Tibial nerve (tissue), 4 donors: ENCODE results near the gene NFAM1. TPM values are rescaled to one million over a fixed set of nuclear protein-coding genes. Genes with fewer than 3 reads are reported as not detected.

Experiments used
- DNase-seq, 2 donors: peaks; one replicate each; pipeline ENCODE4 v3.0.0-alpha.2; 2019; ENCODE audit warnings: low spot score in 2 of 2
- H3K27ac ChIP-seq, 4 donors: fragments of 200-600 bp; sonication (generic) in 3 of 4; one replicate each; pipeline ENCODE4 v1.5.1; 2017 to 2019; ENCODE audit warnings: mild to moderate bottlenecking in 1 of 4
- H3K27me3 ChIP-seq, 2 donors: fragments of 200-600 bp; sonication (generic) in 1 of 2; one replicate each; pipeline versions ENCODE4 v1.5.1 to v1.6.0; 2017 to 2019
- H3K36me3 ChIP-seq, 3 donors: fragments of 200-600 bp; sonication (generic); one replicate each; pipeline ENCODE4 v1.5.1; 2018 to 2019
- H3K4me1 ChIP-seq, 4 donors: fragments of 200-600 bp; sonication (generic) in 3 of 4; one replicate each; pipeline ENCODE4 v1.5.1; 2017 to 2019
- H3K4me3 ChIP-seq, 4 donors: fragments of 200-600 bp; sonication (generic) in 3 of 4; one replicate each; pipeline ENCODE4 v1.5.1; 2017 to 2019; ENCODE audit warnings: mild to moderate bottlenecking in 1 of 4, moderate library complexity in 1 of 4
- H3K9me3 ChIP-seq, 4 donors: fragments of 200-600 bp; sonication (generic) in 3 of 4; one replicate each; pipeline ENCODE4 v1.5.1; 2017 to 2019
- CTCF ChIP-seq, 5 experiments: fragments of 200-600 bp in 3 of 5; fragments of 450-650 bp in 2 of 5; sonication (generic) in 3 of 5; IDR thresholded peaks; one replicate each; pipeline ENCODE4 v1.5.1; 2016 to 2019; ENCODE audit warnings: antibody characterized with exemption in 5 of 5, mild to moderate bottlenecking in 3 of 5, moderate library complexity in 2 of 5
- EP300 ChIP-seq, 2 donors: sonication (generic); formaldehyde crosslinking; IDR thresholded peaks; one replicate each; pipeline ENCODE4 v1.6.1; 2017; ENCODE audit warnings: antibody characterized with exemption in 2 of 2, mild to moderate bottlenecking in 1 of 2
- POLR2A ChIP-seq, 2 donors: fragments of 450-650 bp; IDR thresholded peaks; one replicate each; pipeline ENCODE4 v1.6.1; 2017; ENCODE audit warnings: antibody characterized with exemption in 2 of 2, mild to moderate bottlenecking in 2 of 2, moderate library complexity in 2 of 2
- WGBS, 2 donors: methylation state at CpG; one replicate each; pipeline ENCODE4 v1.1.5; 2018; 5-methylcytosine and 5-hydroxymethylcytosine counted together
- total RNA-seq, 4 donors: library from RNA; depleted of rRNA; stranded (reverse); fragments of >200 nt; gene quantifications; one replicate each; pipeline ENCODE4 v1.1.0, GENCODE V29; 2016

NFAM1 gene
- total RNA-seq, 4 donors from 2014 or later: 1.8 to 2.8 (median 2.2) TPM

GRCh38 chr22:42383851-42384417 lies 48.3 kb downstream of the NFAM1 start:
- DNase-seq: no peak
- Histone ChIP-seq H3K9me3 (no peaks in the 10 kb centered on the region), H3K27me3 (no peaks in the 10 kb centered on the region), H3K27ac (no peak overlapping the region), H3K36me3 (no peaks in the 10 kb centered on the region), H3K4me1 (no peaks in the 10 kb centered on the region), H3K4me3 (no peak overlapping the region)
- no peak for TF ChIP-seq POLR2A (IDR thresholded peaks at IDR 0.05)
- no peak for TF ChIP-seq CTCF (IDR thresholded peaks at IDR 0.05)
- TF ChIP-seq EP300 (IDR thresholded peaks at IDR 0.05): no peak
- whole genome bisulfite sequencing, 2 donors: 85 to 99% methylated on average over 7 of the region's 7 CpGs

GRCh38 chr22:42383287-42383686 lies 48.9 kb downstream of the NFAM1 start:
- WGBS, 2 donors: 93 to 100% methylated on average over 3 to 5 of the region's 5 CpGs
- no peak for TF ChIP-seq POLR2A (IDR thresholded peaks at IDR 0.05)
- TF ChIP-seq CTCF (IDR thresholded peaks at IDR 0.05): no peak
- no peak for TF ChIP-seq EP300 (IDR thresholded peaks at IDR 0.05)
- H3K4me3 ChIP-seq: no peak overlapping the region
- no peaks in the 10 kb centered on the region for H3K4me1 ChIP-seq
- no peak overlapping the region for H3K27ac ChIP-seq
- H3K36me3 ChIP-seq: no peaks in the 10 kb centered on the region
- DNase-seq: no peak
- no peaks in the 10 kb centered on the region for H3K27me3 ChIP-seq
- H3K9me3 ChIP-seq: no peaks in the 10 kb centered on the region

GRCh38 chr22:42380769-42381551 lies 51.2 kb downstream of the NFAM1 start:
- H3K27ac ChIP-seq: no peak overlapping the region
- no peak for TF ChIP-seq EP300 (IDR thresholded peaks at IDR 0.05)
- no peak for TF ChIP-seq POLR2A (IDR thresholded peaks at IDR 0.05)
- TF ChIP-seq CTCF (IDR thresholded peaks at IDR 0.05): no peak
- H3K27me3 ChIP-seq: no peaks in the 10 kb centered on the region
- 62 to 71% methylated on average over 12 of the region's 12 CpGs for WGBS, 2 donors
- H3K9me3 ChIP-seq: no peaks in the 10 kb centered on the region
- no peaks in the 10 kb centered on the region for H3K36me3 ChIP-seq
- H3K4me3 ChIP-seq: no peak overlapping the region
- H3K4me1 ChIP-seq: peaks cover 0 to 15% (median 3%) of the 10 kb centered on the region in 4 donors
- no peak for DNase-seq

- Histone ChIP-seq H3K9me3 (no peaks in the 10 kb centered on the region), H3K4me1 (peaks cover 0 to 17% (median 3%) of the 10 kb centered on the region in 4 donors), H3K27me3 (no peaks in the 10 kb centered on the region), H3K4me3 (no peak overlapping the region), H3K36me3 (no peaks in the 10 kb centered on the region), H3K27ac (no peak overlapping the region)
- DNase-seq: no peak
- whole genome bisulfite sequencing, 2 donors: 86% methylated on average over 16 of the region's 16 CpGs
- TF ChIP-seq CTCF (IDR thresholded peaks at IDR 0.05) (no peak), EP300 (IDR thresholded peaks at IDR 0.05) (no peak), POLR2A (IDR thresholded peaks at IDR 0.05) (no peak)
Observed at GRCh38 chr22:42379966-42380537, 52.2 kb downstream of the NFAM1 start.
